Right lobe of liver (tissue), 6 donors: Measurements from ENCODE around the gene NCKAP1. TPM values are rescaled to one million over a fixed set of nuclear protein-coding genes. Genes with fewer than 3 reads are reported as not detected.
A peak's percentile ranks its signal among the peaks of the same experiment; 100 is the strongest.
"Not testable (repeated sequence)": the region's sequence is repeated elsewhere in the genome, so short reads cannot be mapped to it uniquely, and the experiment has no call there.

Experiments
- ATAC-seq, 4 donors: fragments of 200-7000 bp; cut with Tn5 transposase; one replicate each; pipeline ENCODE4 v1.9.1; 2020; ENCODE audit warnings: mild to moderate bottlenecking in 4 of 4, moderate library complexity in 4 of 4
- DNase-seq, 3 donors: peaks; one replicate each; pipeline ENCODE4 v3.0.0-alpha.2; 2020
- H3K27ac ChIP-seq, 3 donors: fragments of 200-600 bp; one replicate each; pipeline ENCODE4 v1.8.0; 2022
- H3K27me3 ChIP-seq, 2 donors: fragments of 200-600 bp; one replicate each; pipeline ENCODE4 v1.8.0; 2022
- H3K36me3 ChIP-seq, 4 donors: fragments of 200-600 bp; sonication (generic) in 1 of 4; one replicate each; pipeline versions ENCODE4 v1.5.1 to v1.8.0; 2017 to 2022; ENCODE audit warnings: control low read depth in 1 of 4
- H3K4me1 ChIP-seq, 4 donors: fragments of 200-600 bp; sonication (generic) in 1 of 4; one replicate each; pipeline versions ENCODE4 v1.5.1 to v1.8.0; 2017 to 2022; ENCODE audit warnings: control low read depth in 1 of 4
- H3K4me3 ChIP-seq, 3 donors: fragments of 200-600 bp; one replicate each; pipeline ENCODE4 v1.8.0; 2022
- H3K9me3 ChIP-seq, 4 donors: fragments of 200-600 bp; sonication (generic) in 1 of 4; one replicate each; pipeline versions ENCODE4 v1.5.1 to v1.8.0; 2017 to 2022; ENCODE audit warnings: control low read depth in 1 of 4
- POLR2A ChIP-seq: fragments of 450-650 bp; IDR thresholded peaks from one replicate; pipeline ENCODE4 v1.6.1; 2017; ENCODE audit warnings: antibody characterized with exemption, mild to moderate bottlenecking
- WGBS: methylation state at CpG from one replicate; pipeline ENCODE4 v1.1.6; 2018; ENCODE audit warnings: low coverage, low lambda C conversion rate; ENCODE audit not compliant: insufficient coverage; ENCODE audit errors: missing lambda C conversion rate; 5-methylcytosine and 5-hydroxymethylcytosine counted together
- intact Hi-C, 2 donors: fragments of 100-400 bp; cut with DNase I; formaldehyde crosslinking; loops; one replicate each; pipeline versions ENCODE4 v1.11.2 to v1.14.1; 2022
- total RNA-seq, 6 experiments: library from RNA; depleted of rRNA in 2 of 6; stranded (reverse); fragments of >200 nt in 2 of 6; fragmentation: NEBNext Ultra II Directional in 3 of 6; extraction: Animal tissue kit (Norgen Biotek cat#: 25700) in 3 of 6; gene quantifications; one replicate each; pipeline versions ENCODE4 v1.1.0 to v1.2.4, GENCODE V29; 2016 to 2023
- TF ChIP-seq, protein P1 (sequence below), 4 donors: fragments of 200-600 bp in 3 of 4; fragments of 450-650 bp in 1 of 4; IDR thresholded peaks; one replicate each; pipeline versions ENCODE4 v1.5.1 to v1.8.0; 2016 to 2022; ENCODE audit warnings: antibody characterized with exemption in 4 of 4, mild to moderate bottlenecking in 2 of 4
- donor health status: DM: no; HTN: yes; CAD: no.
- donor health status: DM: no; HTN: no; CAD: no.
- donor health status: DM: no; HTN: no; CAD: no.
- donor health status: DM: no; HTN: yes; CAD: no.
- donor health status: DM: no; HTN: yes; CAD: no.

The NCKAP1 gene
- total RNA-seq, 6 experiments from 2014 or later, result 31.9 to 50.3 (median 43.3) TPM

DNA sequence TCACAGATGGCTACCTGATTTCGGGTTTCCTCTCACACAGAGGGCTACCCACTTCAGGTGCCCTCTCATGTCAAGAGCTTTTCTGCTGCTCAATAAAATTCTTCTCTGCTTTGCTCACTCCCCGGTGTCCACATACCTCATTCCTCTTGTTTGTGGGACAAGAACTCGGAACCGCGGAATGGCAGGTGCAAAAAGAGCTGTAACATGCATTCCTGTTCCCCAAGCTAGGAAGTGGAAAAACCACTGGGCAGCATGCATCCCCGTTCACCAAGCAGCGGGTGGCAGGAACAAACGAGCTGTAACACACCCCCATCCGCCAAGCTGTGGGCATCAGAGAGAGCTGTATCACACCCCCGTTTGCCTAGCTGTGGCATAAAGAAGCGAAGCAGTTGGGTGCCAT is 144.6 kb downstream of the NCKAP1 start:
- no peak for ATAC-seq
- H3K4me1 ChIP-seq, result peaks cover 0 to 5% (median 0%) of the 10 kb centered on the region in 4 donors
- intact Hi-C loops, result no loop called here

DNA sequence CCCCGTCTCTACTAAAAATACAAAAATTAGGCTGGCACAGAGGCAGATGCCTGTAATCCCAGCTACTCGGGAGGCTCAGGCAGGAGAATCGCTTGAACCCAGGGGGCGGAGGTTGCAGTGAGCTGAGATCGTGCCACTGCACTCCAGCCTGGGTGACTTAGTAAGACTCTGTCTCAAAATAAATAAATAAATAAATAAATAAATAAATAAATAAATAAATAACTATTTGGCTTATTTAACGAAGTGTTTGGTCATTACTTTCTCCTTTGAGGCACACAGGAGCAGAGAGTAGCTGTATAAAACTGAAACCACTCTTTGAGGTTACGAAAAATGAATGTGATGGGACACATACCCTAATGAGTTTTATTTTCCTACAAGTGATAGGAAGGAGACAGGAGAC is 145.2 kb downstream of the NCKAP1 start:
- H3K9me3 ChIP-seq, H3K27me3 ChIP-seq, ATAC-seq, intact Hi-C loops, H3K27ac ChIP-seq, H3K36me3 ChIP-seq, H3K4me1 ChIP-seq, H3K4me3 ChIP-seq, DNase-seq: not testable (repeated sequence)
- WGBS, result 91% methylated on average over 7 of the region's 7 CpGs

More for the DNA sequence above, 144.6 kb downstream of the NCKAP1 start:
- no peak overlapping the region for H3K4me3 ChIP-seq
- TF ChIP-seq POLR2A, result no peak
- H3K27me3 ChIP-seq, result no peaks in the 10 kb centered on the region
- H3K36me3 ChIP-seq, result no peaks in the 10 kb centered on the region
- H3K27ac ChIP-seq, result no peak overlapping the region
- 97% methylated on average over 10 of the region's 11 CpGs for WGBS
- DNase-seq, result no peak
- no peaks in the 10 kb centered on the region for H3K9me3 ChIP-seq

DNA sequence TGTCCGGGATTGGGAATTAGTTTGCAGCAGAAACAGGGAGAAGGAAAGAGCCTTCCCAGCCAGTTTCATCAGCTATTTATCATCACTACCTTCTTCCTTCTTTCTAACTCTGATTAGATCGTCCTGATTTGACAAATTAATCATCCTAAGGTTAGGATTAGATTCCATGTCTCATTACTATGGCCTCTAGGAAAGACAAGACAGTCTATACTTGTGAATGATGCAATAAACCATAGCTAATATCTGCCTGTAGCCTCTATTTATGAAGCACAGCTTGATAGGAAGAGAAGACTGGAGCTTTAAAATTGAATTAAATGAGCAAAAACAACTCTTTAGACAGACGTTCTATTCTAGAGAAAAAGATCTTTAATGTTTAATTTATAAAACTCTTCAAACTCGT is 146.6 kb downstream of the NCKAP1 start:
- TF ChIP-seq, protein P1, sequence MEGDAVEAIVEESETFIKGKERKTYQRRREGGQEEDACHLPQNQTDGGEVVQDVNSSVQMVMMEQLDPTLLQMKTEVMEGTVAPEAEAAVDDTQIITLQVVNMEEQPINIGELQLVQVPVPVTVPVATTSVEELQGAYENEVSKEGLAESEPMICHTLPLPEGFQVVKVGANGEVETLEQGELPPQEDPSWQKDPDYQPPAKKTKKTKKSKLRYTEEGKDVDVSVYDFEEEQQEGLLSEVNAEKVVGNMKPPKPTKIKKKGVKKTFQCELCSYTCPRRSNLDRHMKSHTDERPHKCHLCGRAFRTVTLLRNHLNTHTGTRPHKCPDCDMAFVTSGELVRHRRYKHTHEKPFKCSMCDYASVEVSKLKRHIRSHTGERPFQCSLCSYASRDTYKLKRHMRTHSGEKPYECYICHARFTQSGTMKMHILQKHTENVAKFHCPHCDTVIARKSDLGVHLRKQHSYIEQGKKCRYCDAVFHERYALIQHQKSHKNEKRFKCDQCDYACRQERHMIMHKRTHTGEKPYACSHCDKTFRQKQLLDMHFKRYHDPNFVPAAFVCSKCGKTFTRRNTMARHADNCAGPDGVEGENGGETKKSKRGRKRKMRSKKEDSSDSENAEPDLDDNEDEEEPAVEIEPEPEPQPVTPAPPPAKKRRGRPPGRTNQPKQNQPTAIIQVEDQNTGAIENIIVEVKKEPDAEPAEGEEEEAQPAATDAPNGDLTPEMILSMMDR (IDR thresholded peaks at IDR 0.05), result no peak
- TF ChIP-seq POLR2A, result no peak
- H3K27me3 ChIP-seq, result no peaks in the 10 kb centered on the region
- H3K27ac ChIP-seq, result no peak overlapping the region
- H3K9me3 ChIP-seq, result no peaks in the 10 kb centered on the region
- peak in 3 of 4 donors; percentile 22 to 34 (median 29) for ATAC-seq
- no peak overlapping the region for H3K4me3 ChIP-seq
- intact Hi-C loops, result no loop called here
- H3K4me1 ChIP-seq, result peaks cover 0 to 5% (median 0%) of the 10 kb centered on the region in 4 donors
- H3K36me3 ChIP-seq, result no peaks in the 10 kb centered on the region
- DNase-seq, result no peak
- 48% methylated on average over 4 of the region's 4 CpGs for WGBS

DNA sequence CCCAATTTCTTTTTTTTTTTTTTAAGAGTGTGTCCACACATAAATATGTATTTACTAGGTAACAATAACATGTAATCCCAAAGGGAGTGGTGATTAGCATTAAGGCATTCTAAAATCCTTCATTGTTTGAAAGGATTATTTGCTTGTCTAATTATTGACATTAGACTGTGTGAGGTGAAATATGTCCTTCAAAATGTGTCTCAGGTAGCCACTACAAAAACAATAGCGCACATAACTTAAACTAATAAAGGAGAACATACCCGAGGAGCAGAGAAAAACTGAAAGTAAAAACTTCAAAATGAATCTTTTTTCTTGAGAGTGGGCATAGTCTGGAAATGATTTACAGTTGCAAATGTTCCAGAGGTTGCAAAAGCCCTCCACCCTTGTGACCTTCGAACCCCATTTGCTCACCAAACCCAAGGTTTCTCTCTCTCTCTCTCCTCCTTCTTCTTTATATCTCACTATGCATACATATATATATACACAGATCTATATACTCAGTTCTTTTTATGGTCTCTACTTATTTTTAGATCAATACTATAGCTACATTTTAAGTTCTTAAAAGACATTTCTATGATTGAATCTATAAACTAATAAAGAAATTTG is 147.4 kb downstream of the NCKAP1 start:
- WGBS, result 10% methylated on average over 3 of the region's 3 CpGs
- ATAC-seq (peak; percentile 63 to 89 (median 64)), DNase-seq (no peak)
- no peaks in the 10 kb centered on the region for H3K36me3 ChIP-seq
- peaks cover 0 to 5% (median 0%) of the 10 kb centered on the region in 4 donors for H3K4me1 ChIP-seq
- no peaks in the 10 kb centered on the region for H3K9me3 ChIP-seq
- TF ChIP-seq POLR2A, result no peak
- TF ChIP-seq, protein P1 (IDR thresholded peaks at IDR 0.05), result no peak
- no peaks in the 10 kb centered on the region for H3K27me3 ChIP-seq
- peak overlapping the region in 1 of 3 donors; percentile 28 for H3K27ac ChIP-seq
- H3K4me3 ChIP-seq, result peak overlapping the region; percentile 3 to 23 (median 15)
- intact Hi-C loops, result no loop called here

DNA sequence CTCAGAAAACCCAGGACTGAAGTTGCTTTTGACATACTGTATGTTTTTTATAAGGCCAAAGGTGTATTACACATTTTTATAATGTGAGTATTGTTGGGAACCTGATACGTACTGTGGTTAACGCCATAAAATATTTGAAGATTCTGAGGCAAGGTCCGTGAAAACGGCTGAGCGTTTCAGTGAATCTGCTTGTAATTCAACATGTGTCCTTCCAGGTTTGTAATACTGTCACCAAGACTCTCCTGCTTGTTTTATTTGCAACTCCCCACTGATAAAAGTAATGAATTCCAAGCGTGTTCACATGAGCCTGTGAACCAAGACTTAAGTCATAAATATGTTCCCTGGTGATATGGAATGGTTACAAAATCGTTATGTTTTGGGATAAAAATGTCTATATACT is 148.0 kb downstream of the NCKAP1 start:
- no peak for TF ChIP-seq POLR2A
- TF ChIP-seq, protein P1 (IDR thresholded peaks at IDR 0.05), result no peak
- no peak overlapping the region for H3K4me3 ChIP-seq
- no peak for DNase-seq
- H3K9me3 ChIP-seq, result no peaks in the 10 kb centered on the region
- H3K36me3 ChIP-seq, result no peaks in the 10 kb centered on the region
- peaks cover 0 to 5% (median 0%) of the 10 kb centered on the region in 4 donors for H3K4me1 ChIP-seq
- H3K27ac ChIP-seq, result peak overlapping the region in 1 of 3 donors; percentile 28
- ATAC-seq, result peak in 3 of 4 donors; percentile 33 to 38 (median 34)
- WGBS, result 63% methylated on average over 7 of the region's 7 CpGs
- no peaks in the 10 kb centered on the region for H3K27me3 ChIP-seq
- intact Hi-C loops, result no loop called here
